Right lobe of liver (tissue), 6 donors: ENCODE data around the gene ZNF660. TPM values are rescaled to one million over a fixed set of nuclear protein-coding genes. Genes with fewer than 3 reads are reported as not detected.

Experiments
- ATAC-seq, 4 donors: fragments of 200-7000 bp; cut with Tn5 transposase; one replicate each; pipeline ENCODE4 v1.9.1; 2020; ENCODE audit warnings: mild to moderate bottlenecking in 4 of 4, moderate library complexity in 4 of 4
- DNase-seq, 3 donors: peaks; one replicate each; pipeline ENCODE4 v3.0.0-alpha.2; 2020
- H3K27ac ChIP-seq, 3 donors: fragments of 200-600 bp; one replicate each; pipeline ENCODE4 v1.8.0; 2022
- H3K27me3 ChIP-seq, 2 donors: fragments of 200-600 bp; one replicate each; pipeline ENCODE4 v1.8.0; 2022
- H3K36me3 ChIP-seq, 4 donors: fragments of 200-600 bp; sonication (generic) in 1 of 4; one replicate each; pipeline versions ENCODE4 v1.5.1 to v1.8.0; 2017 to 2022; ENCODE audit warnings: control low read depth in 1 of 4
- H3K4me1 ChIP-seq, 4 donors: fragments of 200-600 bp; sonication (generic) in 1 of 4; one replicate each; pipeline versions ENCODE4 v1.5.1 to v1.8.0; 2017 to 2022; ENCODE audit warnings: control low read depth in 1 of 4
- H3K4me3 ChIP-seq, 3 donors: fragments of 200-600 bp; one replicate each; pipeline ENCODE4 v1.8.0; 2022
- H3K9me3 ChIP-seq, 4 donors: fragments of 200-600 bp; sonication (generic) in 1 of 4; one replicate each; pipeline versions ENCODE4 v1.5.1 to v1.8.0; 2017 to 2022; ENCODE audit warnings: control low read depth in 1 of 4
- CTCF ChIP-seq, 4 donors: fragments of 200-600 bp in 3 of 4; fragments of 450-650 bp in 1 of 4; IDR thresholded peaks; one replicate each; pipeline versions ENCODE4 v1.5.1 to v1.8.0; 2016 to 2022; ENCODE audit warnings: antibody characterized with exemption in 4 of 4, mild to moderate bottlenecking in 2 of 4
- POLR2A ChIP-seq: fragments of 450-650 bp; IDR thresholded peaks from one replicate; pipeline ENCODE4 v1.6.1; 2017; ENCODE audit warnings: antibody characterized with exemption, mild to moderate bottlenecking
- WGBS: methylation state at CpG from one replicate; pipeline ENCODE4 v1.1.6; 2018; ENCODE audit warnings: low coverage, low lambda C conversion rate; ENCODE audit not compliant: insufficient coverage; ENCODE audit errors: missing lambda C conversion rate; 5-methylcytosine and 5-hydroxymethylcytosine counted together
- intact Hi-C, 2 donors: fragments of 100-400 bp; cut with DNase I; formaldehyde crosslinking; loops; one replicate each; pipeline versions ENCODE4 v1.11.2 to v1.14.1; 2022
- total RNA-seq, 6 experiments: library from RNA; depleted of rRNA in 2 of 6; stranded (reverse); fragments of >200 nt in 2 of 6; fragmentation: NEBNext Ultra II Directional in 3 of 6; extraction: Animal tissue kit (Norgen Biotek cat#: 25700) in 3 of 6; gene quantifications; one replicate each; pipeline versions ENCODE4 v1.1.0 to v1.2.4, GENCODE V29; 2016 to 2023
- donor health status: DM: no; HTN: yes; CAD: no.
- donor health status: DM: no; HTN: no; CAD: no.
- donor health status: DM: no; HTN: no; CAD: no.
- donor health status: DM: no; HTN: yes; CAD: no.
- donor health status: DM: no; HTN: yes; CAD: no.

The ZNF660 gene
- total RNA-seq, 6 experiments from 2014 or later = 0.06 to 0.82 (median 0.62) TPM

GRCh38 chr3:44648564-44649229, 63.9 kb downstream of the ZNF660 start, which contains the start of gene ZNF35:
Gene ZNF35 (plus strand): TSS chr3:44648732. CDS start chr3:44651068, 2,336 bp downstream.
- 2% methylated on average over 16 of the region's 37 CpGs for WGBS

More at GRCh38 chr3:44648564-44649229, 63.9 kb downstream of the ZNF660 start, which contains the start of gene ZNF35:
- intact Hi-C loops = no loop called here
- Histone ChIP-seq H3K4me3 (peak within 1 kb of the TSS; percentile 73 to 76 (median 74)), H3K36me3 (peaks cover 0 to 27% (median 4%) of the 10 kb centered on the region in 4 donors), H3K27ac (peak within 1 kb of the TSS in 1 of 3 donors; percentile 4), H3K27me3 (no peaks in the 10 kb centered on the region), H3K9me3 (peaks cover 0 to 3% (median under 1%) of the 10 kb centered on the region in 4 donors), H3K4me1 (peaks cover 0 to 5% (median 0%) of the 10 kb centered on the region in 4 donors)
- ATAC-seq = peak; percentile 96 to 99 (median 97)
- TF ChIP-seq CTCF (IDR thresholded peaks at IDR 0.05) = no peak
- no peak for TF ChIP-seq POLR2A
- DNase-seq = peak; percentile 72 to 82 (median 79)

Other genes with a start within 250 kb of the ZNF660 start
- 10 to 100 TPM; 37.8 to 46.4 (median 40.1) TPM for gene TCAIM, start 246.2 kb upstream of the ZNF660 start, total RNA-seq
- 10 to 100 TPM in 1 of 6 experiments, 1 to 10 TPM in 5; 3.2 to 10.1 (median 8.9) TPM for gene ZNF445, start 107.3 kb upstream of the ZNF660 start, total RNA-seq
- gene ZKSCAN7, start 29.8 kb upstream of the ZNF660 start, total RNA-seq = 1 to 10 TPM; 1.2 to 2.5 (median 1.4) TPM
- 1 to 10 TPM; 4.4 to 9.5 (median 6.9) TPM for gene ZNF197, start 40.1 kb downstream of the ZNF660 start, total RNA-seq
- 1 to 10 TPM; 1.6 to 3.0 (median 2.1) TPM for gene ZNF35, start 63.8 kb downstream of the ZNF660 start, total RNA-seq
- 1 to 10 TPM in 4 of 6 experiments, under 1 TPM in 2; 0.50 to 1.7 (median 1.1) TPM for gene ZNF502, start 127.7 kb downstream of the ZNF660 start, total RNA-seq
- 1 to 10 TPM in 3 of 6 experiments, under 1 TPM in 3; 0.43 to 1.2 (median 0.87) TPM for gene ZNF501, start 144.7 kb downstream of the ZNF660 start, total RNA-seq
- 10 to 100 TPM in 1 of 6 experiments, 1 to 10 TPM in 5; 7.2 to 11.6 (median 8.5) TPM for gene KIAA1143, start 176.7 kb downstream of the ZNF660 start, total RNA-seq
- gene KIF15, start 176.8 kb downstream of the ZNF660 start, total RNA-seq = under 1 TPM; 0.09 to 0.51 (median 0.22) TPM